NB4 (cell line): Measurements from ENCODE around the gene TRIM6.

Experiments
- CTCF ChIP-seq: IDR thresholded peaks from one replicate; pipeline ENCODE4 v1.5.1; 2012; ENCODE audit warnings: low read depth, low read length
- POLR2A ChIP-seq: IDR thresholded peaks from 2 replicates; pipeline ENCODE4 v1.6.1; 2011; ENCODE audit warnings: mild to moderate bottlenecking; ENCODE audit not compliant: insufficient read length; ENCODE audit errors: extremely low read depth
- TF ChIP-seq, protein P1 (sequence below): IDR thresholded peaks from 2 replicates; pipeline ENCODE4 v1.6.1; 2011; ENCODE audit warnings: low read depth, low read length

DNA sequence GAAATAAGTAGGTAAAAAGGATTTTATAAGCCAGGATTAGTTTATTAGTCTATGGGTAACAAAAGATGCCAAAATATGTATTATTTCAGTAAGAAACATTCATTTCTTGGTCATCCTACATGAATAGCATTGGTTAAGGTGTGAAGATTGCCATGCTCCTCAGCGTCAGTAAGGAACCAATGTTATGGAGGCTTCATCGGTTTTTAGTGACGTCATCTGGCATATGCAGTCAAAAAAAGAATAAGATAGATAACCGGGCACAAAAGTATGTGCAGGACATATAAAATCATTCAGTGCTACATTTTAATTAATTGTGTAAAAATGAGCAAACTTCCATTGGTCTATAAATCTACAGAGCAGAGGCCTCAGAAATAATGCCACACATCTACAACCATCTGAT lies 59.0 kb downstream of the TRIM6 start:
- TF ChIP-seq, protein P1, sequence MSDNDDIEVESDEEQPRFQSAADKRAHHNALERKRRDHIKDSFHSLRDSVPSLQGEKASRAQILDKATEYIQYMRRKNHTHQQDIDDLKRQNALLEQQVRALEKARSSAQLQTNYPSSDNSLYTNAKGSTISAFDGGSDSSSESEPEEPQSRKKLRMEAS = no peak
- TF ChIP-seq CTCF (no peak), POLR2A (no peak)
